Measurements from ENCODE around the gene PLA1A. TPM values are rescaled to one million over a fixed set of nuclear protein-coding genes. Genes with fewer than 3 reads are reported as not detected.

PLA1A gene
- total RNA-seq, 2 experiments from 2014 or later = 0.13 TPM; not detected in 1

GRCh38 chr3:119630128-119630879 lies 32.6 kb downstream of the PLA1A start:
- POLR2A ChIA-PET = no interaction called here

GRCh38 chr3:119630880-119631329 lies 33.2 kb downstream of the PLA1A start:
- ChIA-PET CTCF (interaction anchor here (0.7 kb wide), 1 partner anchor 101 kb away, joined by 3 read pairs; no protein-coding TSS in a partner anchor), POLR2A (no interaction called here)

More at GRCh38 chr3:119630128-119630879, 32.6 kb downstream of the PLA1A start:
- CTCF ChIA-PET = interaction anchor here (0.7 kb wide), 1 partner anchor 100 kb away, joined by 3 read pairs; no protein-coding TSS in a partner anchor

GRCh38 chr3:119631516-119631915 lies 33.8 kb downstream of the PLA1A start:
- ChIA-PET POLR2A (no interaction called here), CTCF (no interaction called here)

- ChIA-PET CTCF (no interaction called here), POLR2A (no interaction called here)
Observed at GRCh38 chr3:119632216-119632615, 34.5 kb downstream of the PLA1A start.

- ChIA-PET CTCF (no interaction called here), POLR2A (no interaction called here)
Observed at GRCh38 chr3:119632829-119633228, 35.1 kb downstream of the PLA1A start.

- ChIA-PET CTCF (no interaction called here), POLR2A (no interaction called here)
Observed at GRCh38 chr3:119635719-119636118, 38.0 kb downstream of the PLA1A start.

- POLR2A ChIA-PET = no interaction called here
- CTCF ChIA-PET = no interaction called here
Observed at GRCh38 chr3:119636249-119636648, 38.6 kb downstream of the PLA1A start.

GRCh38 chr3:119636891-119637611 lies 39.4 kb downstream of the PLA1A start:
- CTCF ChIA-PET = interaction anchor here (0.6 kb wide), 1 partner anchor 260 kb away, joined by 4 read pairs; no protein-coding TSS in a partner anchor
- POLR2A ChIA-PET = interaction anchor here (0.6 kb wide), 1 partner anchor 1374 kb away, joined by 3 read pairs; no protein-coding TSS in a partner anchor

- POLR2A ChIA-PET = interaction anchor here (0.6 to 0.7 kb wide), 2 partner anchors 76 to 1373 kb away, joined by 3 to 11 read pairs; no protein-coding TSS in a partner anchor
- CTCF ChIA-PET = interaction anchor here (0.6 to 0.7 kb wide), 4 partner anchors 10 to 261 kb away, joined by 3 to 5 read pairs (median 4); no protein-coding TSS in a partner anchor
Observed at GRCh38 chr3:119637679-119638477, 40.2 kb downstream of the PLA1A start.

- ChIA-PET CTCF (interaction anchor here (1.0 kb wide), 1 partner anchor 59 kb away, joined by 3 read pairs; no protein-coding TSS in a partner anchor), POLR2A (no interaction called here)
Observed at GRCh38 chr3:119639494-119640350, 42.0 kb downstream of the PLA1A start.

- CTCF ChIA-PET = interaction anchor here (0.6 kb wide), 1 partner anchor 149 kb away, joined by 3 read pairs; no protein-coding TSS in a partner anchor
- POLR2A ChIA-PET = no interaction called here
Observed at GRCh38 chr3:119641416-119641815, 43.7 kb downstream of the PLA1A start.

- CTCF ChIA-PET = no interaction called here
- POLR2A ChIA-PET = no interaction called here
Observed at GRCh38 chr3:119642746-119643473, 45.2 kb downstream of the PLA1A start.

- CTCF ChIA-PET = no interaction called here
- POLR2A ChIA-PET = no interaction called here
Observed at GRCh38 chr3:119643528-119643927, 45.8 kb downstream of the PLA1A start.

GRCh38 chr3:119644481-119644880 lies 46.8 kb downstream of the PLA1A start:
- ChIA-PET CTCF (no interaction called here), POLR2A (no interaction called here)

GRCh38 chr3:119645813-119646212 lies 48.1 kb downstream of the PLA1A start:
- ChIA-PET POLR2A (no interaction called here), CTCF (no interaction called here)

- ChIA-PET CTCF (interaction anchor here (1.3 kb wide), 2 partner anchors 14 to 19 kb away, joined by 3 read pairs; no protein-coding TSS in a partner anchor), POLR2A (no interaction called here)
Observed at GRCh38 chr3:119647171-119647570, 49.5 kb downstream of the PLA1A start.

- ChIA-PET CTCF (interaction anchor here (1.3 kb wide), 2 partner anchors 13 to 20 kb away, joined by 3 read pairs; no protein-coding TSS in a partner anchor), POLR2A (no interaction called here)
Observed at GRCh38 chr3:119647843-119648575, 50.3 kb downstream of the PLA1A start.

GRCh38 chr3:119649761-119650160 lies 52.1 kb downstream of the PLA1A start:
- ChIA-PET CTCF (no interaction called here), POLR2A (no interaction called here)
